Spleen (tissue), 11 donors: ENCODE data around the gene SRP72. TPM values are rescaled to one million over a fixed set of nuclear protein-coding genes. Genes with fewer than 3 reads are reported as not detected.

Experiments
- DNase-seq: peaks from one replicate; pipeline ENCODE4 v3.0.0-alpha.2; 2020
- H3K27ac ChIP-seq, 8 donors: fragments of 200-600 bp; sonication (generic) in 7 of 8; 1 replicate in 4 of 8; 2 replicates in 4 of 8; pipeline versions ENCODE4 v1.5.0 to v1.8.0; 2016 to 2021; ENCODE audit warnings: inconsistent platforms in 4 of 8, mild to moderate bottlenecking in 4 of 8, moderate library complexity in 1 of 8
- H3K27me3 ChIP-seq, 7 donors: fragments of 200-600 bp; sonication (generic) in 6 of 7; replicated peaks in 1 of 7; 1 replicate in 4 of 7; 2 replicates in 3 of 7; pipeline versions ENCODE4 v1.5.0 to v1.8.0; 2016 to 2021; ENCODE audit warnings: inconsistent platforms in 3 of 7, mild to moderate bottlenecking in 1 of 7
- H3K36me3 ChIP-seq, 6 donors: fragments of 200-600 bp; sonication (generic) in 5 of 6; 1 replicate in 4 of 6; 2 replicates in 2 of 6; pipeline versions ENCODE4 v1.5.0 to v1.8.0; 2016 to 2021; ENCODE audit warnings: inconsistent platforms in 2 of 6
- H3K4me1 ChIP-seq, 6 donors: fragments of 200-600 bp; sonication (generic) in 5 of 6; 1 replicate in 3 of 6; 2 replicates in 3 of 6; pipeline versions ENCODE4 v1.5.0 to v1.8.0; 2016 to 2021; ENCODE audit warnings: inconsistent platforms in 3 of 6
- H3K4me3 ChIP-seq, 8 donors: fragments of 200-600 bp; sonication (generic) in 7 of 8; 1 replicate in 4 of 8; 2 replicates in 4 of 8; pipeline versions ENCODE4 v1.5.0 to v1.8.0; 2016 to 2021; ENCODE audit warnings: inconsistent platforms in 4 of 8, mild to moderate bottlenecking in 4 of 8, moderate library complexity in 2 of 8
- H3K9me3 ChIP-seq, 8 donors: fragments of 200-600 bp; sonication (generic) in 7 of 8; 1 replicate in 4 of 8; 2 replicates in 4 of 8; pipeline versions ENCODE4 v1.5.0 to v1.8.0; 2016 to 2021; ENCODE audit warnings: inconsistent platforms in 4 of 8
- POLR2A ChIP-seq, 3 donors: fragments of 450-650 bp; IDR thresholded peaks; one replicate each; pipeline ENCODE4 v1.5.1; 2017; ENCODE audit warnings: antibody characterized with exemption in 3 of 3, mild to moderate bottlenecking in 1 of 3
- POLR2AphosphoS5 ChIP-seq, 3 donors: sonication (generic); formaldehyde crosslinking; IDR thresholded peaks; one replicate each; pipeline ENCODE4 v1.5.1; 2017; ENCODE audit warnings: antibody characterized with exemption in 3 of 3
- WGBS, 5 donors: extraction: QIAGEN DNeasy Blood & Tissue Kit in 3 of 5; methylation state at CpG; one replicate each; pipeline versions ENCODE4 v1.1.5 to v1.1.7; 2013 to 2018; 5-methylcytosine and 5-hydroxymethylcytosine counted together
- intact Hi-C: fragments of 100-400 bp; cut with DNase I; formaldehyde crosslinking; loops from one replicate; pipeline ENCODE4 v1.15.0; 2023; ENCODE audit warnings: low total_unique reads
- polyA plus RNA-seq, 3 donors: library from polyadenylated mRNA; stranded (reverse); fragments of 200-250 nt; gene quantifications; one replicate each; pipeline ENCODE4 v1.2.1, GENCODE V29; 2013
- total RNA-seq, 7 donors: library from RNA; depleted of rRNA in 3 of 7; stranded (reverse); fragments of >200 nt in 3 of 7; fragmentation: NEBNext Ultra II Directional in 4 of 7; extraction: Animal tissue kit (Norgen Biotek cat#: 25700) in 4 of 7; gene quantifications; one replicate each; pipeline versions ENCODE4 v1.1.0 to v1.2.1, GENCODE V29; 2016 to 2021
- TF ChIP-seq, protein P1 (sequence below), 11 experiments: fragments of 200-600 bp in 7 of 11; fragments of 450-650 bp in 4 of 11; sonication (generic) in 4 of 11; IDR thresholded peaks in 8 of 11; conservative IDR thresholded peaks in 3 of 11; 1 replicate in 7 of 11; 2 replicates in 4 of 11; pipeline versions ENCODE4 v1.4.0 to v1.8.0; 2016 to 2021; ENCODE audit warnings: antibody characterized with exemption in 11 of 11, inconsistent platforms in 4 of 11, mild to moderate bottlenecking in 1 of 11
- donor health status: healthy with polysubstance abuse.
- donor health status: DM: no; HTN: no; CAD: no; lungs with moderate emphysema.
- donor health status: DM: no; HTN: no; CAD: no.
- donor health status: Bipolar disorder and iron deficiency.
- donor health status: healthy.
- donor health status: DM: no; HTN: no; CAD: no.
- donor health status: DM: yes; HTN: yes; CAD: no.

SRP72 gene
- total and polyA plus RNA-seq, 10 donors = 30.1 to 97.7 (median 78.1) TPM

DNA sequence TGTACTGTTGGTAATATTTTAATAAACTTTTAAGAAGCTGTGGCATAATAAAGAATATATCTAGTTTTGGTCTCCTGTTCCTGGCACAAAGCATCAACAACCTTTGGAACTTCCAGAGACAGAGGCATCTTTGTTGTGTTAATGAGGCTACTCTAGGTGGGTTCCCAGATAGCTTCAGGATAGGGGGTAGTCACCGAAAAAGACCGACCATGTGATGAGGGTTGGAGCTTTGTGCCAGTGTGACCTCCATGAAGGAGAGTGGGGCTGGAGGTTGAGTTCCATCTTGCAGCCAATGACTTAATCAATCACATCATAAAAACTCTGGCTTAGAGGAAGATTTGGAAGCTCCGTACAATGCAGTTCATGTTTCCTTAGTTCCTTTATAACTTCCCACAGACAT is 41.9 kb upstream of the SRP72 start:
- Histone ChIP-seq H3K4me1 (peaks cover 0 to 10% (median 2%) of the 10 kb centered on the region in 6 donors), H3K27ac (no peak overlapping the region), H3K4me3 (no peak overlapping the region), H3K27me3 (no peaks in the 10 kb centered on the region), H3K36me3 (no peaks in the 10 kb centered on the region), H3K9me3 (no peaks in the 10 kb centered on the region)
- no peak for DNase-seq
- 89 to 96% (median 93%) methylated on average over 3 of the region's 3 CpGs for WGBS, 5 donors
- intact Hi-C loops = no loop called here
- TF ChIP-seq POLR2A (IDR thresholded peaks at IDR 0.05) (no peak), POLR2AphosphoS5 (IDR thresholded peaks at IDR 0.05) (no peak)
- TF ChIP-seq, protein P1, sequence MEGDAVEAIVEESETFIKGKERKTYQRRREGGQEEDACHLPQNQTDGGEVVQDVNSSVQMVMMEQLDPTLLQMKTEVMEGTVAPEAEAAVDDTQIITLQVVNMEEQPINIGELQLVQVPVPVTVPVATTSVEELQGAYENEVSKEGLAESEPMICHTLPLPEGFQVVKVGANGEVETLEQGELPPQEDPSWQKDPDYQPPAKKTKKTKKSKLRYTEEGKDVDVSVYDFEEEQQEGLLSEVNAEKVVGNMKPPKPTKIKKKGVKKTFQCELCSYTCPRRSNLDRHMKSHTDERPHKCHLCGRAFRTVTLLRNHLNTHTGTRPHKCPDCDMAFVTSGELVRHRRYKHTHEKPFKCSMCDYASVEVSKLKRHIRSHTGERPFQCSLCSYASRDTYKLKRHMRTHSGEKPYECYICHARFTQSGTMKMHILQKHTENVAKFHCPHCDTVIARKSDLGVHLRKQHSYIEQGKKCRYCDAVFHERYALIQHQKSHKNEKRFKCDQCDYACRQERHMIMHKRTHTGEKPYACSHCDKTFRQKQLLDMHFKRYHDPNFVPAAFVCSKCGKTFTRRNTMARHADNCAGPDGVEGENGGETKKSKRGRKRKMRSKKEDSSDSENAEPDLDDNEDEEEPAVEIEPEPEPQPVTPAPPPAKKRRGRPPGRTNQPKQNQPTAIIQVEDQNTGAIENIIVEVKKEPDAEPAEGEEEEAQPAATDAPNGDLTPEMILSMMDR (IDR thresholded peaks at IDR 0.05 in 8 of 11, conservative IDR thresholded peaks at IDR 0.05 in 3 of 11) = no peak

DNA sequence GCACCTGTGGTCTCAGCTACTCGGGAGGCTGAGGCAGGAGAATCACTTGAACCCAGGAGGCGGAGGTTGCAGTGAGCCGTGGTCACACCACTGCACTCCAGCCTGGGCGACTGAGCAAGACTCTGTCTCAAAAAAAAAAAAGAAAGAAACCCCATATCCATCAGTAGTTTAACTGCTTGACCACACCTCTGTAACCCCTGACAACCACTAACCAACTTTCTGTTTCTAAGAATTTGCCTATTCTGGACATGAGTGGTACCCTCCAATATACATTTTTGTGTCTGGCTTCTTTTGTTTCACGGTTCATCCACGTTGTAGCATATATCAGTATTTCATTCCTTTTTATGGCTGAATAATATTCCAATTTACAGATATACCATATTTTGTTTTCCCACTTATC is 41.1 kb upstream of the SRP72 start:
- no peak for TF ChIP-seq POLR2A (IDR thresholded peaks at IDR 0.05)
- TF ChIP-seq POLR2AphosphoS5 (IDR thresholded peaks at IDR 0.05) = no peak
- TF ChIP-seq, protein P1 (IDR thresholded peaks at IDR 0.05 in 8 of 11, conservative IDR thresholded peaks at IDR 0.05 in 3 of 11) = no peak
- DNase-seq = no peak
- H3K27me3 ChIP-seq = no peaks in the 10 kb centered on the region
- H3K4me1 ChIP-seq = peaks cover 0 to 10% (median 2%) of the 10 kb centered on the region in 6 donors
- no peaks in the 10 kb centered on the region for H3K9me3 ChIP-seq
- H3K36me3 ChIP-seq = no peaks in the 10 kb centered on the region
- intact Hi-C loops = no loop called here
- WGBS, 5 donors = 79 to 92% (median 83%) methylated on average over 6 of the region's 6 CpGs
- no peak overlapping the region for H3K4me3 ChIP-seq
- no peak overlapping the region for H3K27ac ChIP-seq

DNA sequence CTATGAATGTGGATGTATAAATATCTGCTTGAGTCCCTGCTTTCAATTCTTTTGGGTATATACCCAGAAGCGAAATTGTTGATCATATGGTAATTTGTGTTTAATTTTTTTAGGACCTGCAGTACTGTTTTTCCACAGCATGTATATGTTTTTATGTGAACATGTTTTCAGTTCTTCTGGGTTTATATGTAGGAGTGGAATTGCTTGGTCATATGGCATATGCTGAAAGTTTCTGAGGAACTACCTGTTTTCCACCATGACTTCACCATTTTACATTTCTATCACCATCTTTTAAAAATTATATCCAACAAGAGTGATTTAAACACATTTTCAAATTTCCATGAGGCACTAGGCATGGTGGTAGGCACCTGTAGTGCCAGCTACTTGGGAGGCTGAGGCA is 40.2 kb upstream of the SRP72 start:
- TF ChIP-seq POLR2AphosphoS5 (IDR thresholded peaks at IDR 0.05) (no peak), POLR2A (IDR thresholded peaks at IDR 0.05) (no peak)
- TF ChIP-seq, protein P1 (IDR thresholded peaks at IDR 0.05 in 8 of 11, conservative IDR thresholded peaks at IDR 0.05 in 3 of 11) = no peak
- no peak overlapping the region for H3K4me3 ChIP-seq
- H3K36me3 ChIP-seq = no peaks in the 10 kb centered on the region
- no peak overlapping the region for H3K27ac ChIP-seq
- DNase-seq = no peak
- H3K9me3 ChIP-seq = no peaks in the 10 kb centered on the region
- peaks cover 0 to 10% (median 2%) of the 10 kb centered on the region in 6 donors for H3K4me1 ChIP-seq
- no peaks in the 10 kb centered on the region for H3K27me3 ChIP-seq
- 95 to 100% (median 98%) methylated on average over 1 of the region's 1 CpG for WGBS, 5 donors
- intact Hi-C loops = no loop called here

DNA sequence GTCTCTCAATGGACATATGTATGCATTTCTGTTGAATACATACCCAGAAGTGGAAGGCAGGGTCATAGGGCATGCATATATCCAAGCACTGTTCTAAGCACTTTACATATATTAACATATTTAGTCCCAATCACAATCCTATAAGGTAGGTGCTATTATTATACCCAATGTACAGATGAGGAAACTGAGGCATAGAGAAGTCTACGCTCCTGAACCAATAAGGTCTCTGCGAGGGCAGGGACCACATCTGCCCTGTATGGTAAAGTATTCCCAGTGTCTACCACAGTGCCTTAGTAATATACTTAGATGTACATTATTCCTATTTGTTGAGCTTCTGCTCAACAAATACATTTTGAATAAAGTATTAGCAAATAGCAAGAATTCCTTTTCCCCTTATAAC is 37.2 kb upstream of the SRP72 start:
- Histone ChIP-seq H3K4me3 (no peak overlapping the region), H3K4me1 (peaks cover 9 to 29% (median 17%) of the 10 kb centered on the region in 6 donors), H3K36me3 (no peaks in the 10 kb centered on the region), H3K27ac (no peak overlapping the region), H3K27me3 (no peaks in the 10 kb centered on the region), H3K9me3 (no peaks in the 10 kb centered on the region)
- WGBS, 5 donors = 92 to 100% (median 95%) methylated on average over 2 of the region's 2 CpGs
- intact Hi-C loops = no loop called here
- no peak for DNase-seq
- TF ChIP-seq POLR2A (IDR thresholded peaks at IDR 0.05) (no peak), POLR2AphosphoS5 (IDR thresholded peaks at IDR 0.05) (no peak)
- TF ChIP-seq, protein P1 (IDR thresholded peaks at IDR 0.05 in 8 of 11, conservative IDR thresholded peaks at IDR 0.05 in 3 of 11) = no peak
